Peyer's patch (tissue), 4 donors: ENCODE data around the gene ZNF831.

ENCODE experiments used
- POLR2A ChIP-seq, 2 donors: fragments of 450-650 bp; IDR thresholded peaks; one replicate each; pipeline ENCODE4 v1.5.1; 2017; ENCODE audit warnings: antibody characterized with exemption in 2 of 2, mild to moderate bottlenecking in 2 of 2, moderate library complexity in 2 of 2
- TF ChIP-seq, protein P1 (sequence below), 6 experiments: fragments of 450-650 bp in 4 of 6; fragments of 200-600 bp in 2 of 6; sonication (generic) in 1 of 6; IDR thresholded peaks; one replicate each; pipeline ENCODE4 v1.5.1; 2017 to 2019; ENCODE audit warnings: antibody characterized with exemption in 6 of 6, mild to moderate bottlenecking in 3 of 6, moderate library complexity in 1 of 6

DNA sequence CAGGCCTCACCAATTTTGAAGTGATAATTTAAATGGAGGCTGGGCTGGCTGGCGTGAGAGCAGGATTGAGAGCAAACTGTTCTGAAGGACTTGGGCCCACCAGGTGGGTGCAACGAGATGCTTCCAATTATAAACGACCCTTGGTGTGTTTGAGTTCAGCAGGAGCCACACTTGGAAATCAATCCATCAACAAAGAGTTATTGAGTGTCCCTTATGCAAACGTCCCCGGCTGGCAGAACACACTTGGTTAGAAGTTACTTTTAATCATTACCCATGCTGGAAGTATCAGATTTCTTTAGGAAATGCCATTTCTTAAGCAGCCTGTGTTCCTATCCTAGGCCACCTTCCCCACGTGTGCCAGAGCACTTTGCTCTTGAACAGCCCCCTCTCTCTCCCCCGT lies 37.8 kb upstream of the ZNF831 start:
- TF ChIP-seq, protein P1, sequence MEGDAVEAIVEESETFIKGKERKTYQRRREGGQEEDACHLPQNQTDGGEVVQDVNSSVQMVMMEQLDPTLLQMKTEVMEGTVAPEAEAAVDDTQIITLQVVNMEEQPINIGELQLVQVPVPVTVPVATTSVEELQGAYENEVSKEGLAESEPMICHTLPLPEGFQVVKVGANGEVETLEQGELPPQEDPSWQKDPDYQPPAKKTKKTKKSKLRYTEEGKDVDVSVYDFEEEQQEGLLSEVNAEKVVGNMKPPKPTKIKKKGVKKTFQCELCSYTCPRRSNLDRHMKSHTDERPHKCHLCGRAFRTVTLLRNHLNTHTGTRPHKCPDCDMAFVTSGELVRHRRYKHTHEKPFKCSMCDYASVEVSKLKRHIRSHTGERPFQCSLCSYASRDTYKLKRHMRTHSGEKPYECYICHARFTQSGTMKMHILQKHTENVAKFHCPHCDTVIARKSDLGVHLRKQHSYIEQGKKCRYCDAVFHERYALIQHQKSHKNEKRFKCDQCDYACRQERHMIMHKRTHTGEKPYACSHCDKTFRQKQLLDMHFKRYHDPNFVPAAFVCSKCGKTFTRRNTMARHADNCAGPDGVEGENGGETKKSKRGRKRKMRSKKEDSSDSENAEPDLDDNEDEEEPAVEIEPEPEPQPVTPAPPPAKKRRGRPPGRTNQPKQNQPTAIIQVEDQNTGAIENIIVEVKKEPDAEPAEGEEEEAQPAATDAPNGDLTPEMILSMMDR (IDR thresholded peaks at IDR 0.05), result no peak
- TF ChIP-seq POLR2A (IDR thresholded peaks at IDR 0.05), result no peak
